ENCODE measurements around the gene HIGD1B. TPM values are rescaled to one million over a fixed set of nuclear protein-coding genes. Genes with fewer than 3 reads are reported as not detected.

The HIGD1B gene
- total RNA-seq, 2 donors from 2014 or later = 1.6 TPM; not detected in 1

DNA sequence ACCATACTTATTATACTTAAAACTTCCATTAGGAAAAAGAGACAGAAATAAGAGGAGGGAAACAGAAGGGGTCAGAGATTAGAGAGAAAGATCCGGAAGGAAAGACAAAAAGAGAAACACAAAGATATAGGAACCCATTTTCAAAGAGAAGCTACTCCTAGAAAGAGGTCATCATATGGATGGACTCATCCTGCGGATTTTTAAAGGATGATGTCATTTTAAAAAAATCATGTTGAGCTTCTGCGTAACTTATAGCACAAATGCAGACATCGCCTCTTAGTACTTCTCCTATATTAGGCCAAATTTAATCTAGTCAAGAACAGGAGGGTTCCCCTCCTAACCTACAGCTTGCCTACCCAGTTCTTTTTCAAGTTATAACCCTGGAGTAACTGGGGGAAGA is 33.5 kb downstream of the HIGD1B start:
- peaks cover 61% of the 10 kb centered on the region for H3K36me3 ChIP-seq
- H3K4me1 ChIP-seq (ENCODE audit: control insufficient read depth in 1 of 2, low read depth in 2 of 2) = no peaks in the 10 kb centered on the region
- TF ChIP-seq CTCF (IDR thresholded peaks at IDR 0.05) = no peak
- H3K27ac ChIP-seq = no peak overlapping the region
- H3K27me3 ChIP-seq (replicated peaks; ENCODE audit: insufficient read depth) = no peaks in the 10 kb centered on the region
- H3K9me3 ChIP-seq = no peaks in the 10 kb centered on the region
- ATAC-seq (ENCODE audit: insufficient number of reproducible peaks, low FRiP score, low read depth) (no peak), DNase-seq (ENCODE audit: low spot score) (no peak)
- no peak overlapping the region for H3K4me3 ChIP-seq

DNA sequence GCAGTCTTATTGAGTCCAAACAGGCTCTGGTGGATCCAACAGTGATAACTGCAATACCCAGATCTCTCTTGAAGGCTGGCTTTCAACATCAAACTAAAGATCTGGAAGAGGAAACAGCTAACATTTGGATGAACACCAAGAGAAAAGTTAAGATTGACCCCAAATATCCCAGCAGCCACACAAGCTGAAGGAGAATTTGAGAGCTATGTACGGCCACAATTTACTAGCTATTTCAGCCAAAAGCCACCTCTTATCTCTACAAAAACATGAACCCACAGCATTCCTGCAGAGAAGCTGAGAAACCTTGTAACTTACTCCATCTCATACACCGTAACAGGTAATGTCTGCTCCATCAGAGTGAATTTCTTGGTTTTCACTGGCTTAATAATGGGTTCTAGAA is 37.3 kb downstream of the HIGD1B start:
- ATAC-seq (ENCODE audit: insufficient number of reproducible peaks, low FRiP score, low read depth) = no peak
- peaks cover 54% of the 10 kb centered on the region for H3K36me3 ChIP-seq
- no peaks in the 10 kb centered on the region for H3K27me3 ChIP-seq (replicated peaks; ENCODE audit: insufficient read depth)
- no peak for TF ChIP-seq CTCF (IDR thresholded peaks at IDR 0.05)
- H3K4me1 ChIP-seq (ENCODE audit: control insufficient read depth in 1 of 2, low read depth in 2 of 2) = no peaks in the 10 kb centered on the region
- H3K4me3 ChIP-seq = no peak overlapping the region
- H3K9me3 ChIP-seq = no peaks in the 10 kb centered on the region
- no peak overlapping the region for H3K27ac ChIP-seq
- no peak for DNase-seq (ENCODE audit: low spot score)

GRCh38 chr17:44887016-44887415 is 39.3 kb downstream of the HIGD1B start:
- no peaks in the 10 kb centered on the region for H3K27me3 ChIP-seq (replicated peaks; ENCODE audit: insufficient read depth)
- no peak overlapping the region for H3K27ac ChIP-seq
- ATAC-seq (ENCODE audit: insufficient number of reproducible peaks, low FRiP score, low read depth) = no peak
- no peaks in the 10 kb centered on the region for H3K9me3 ChIP-seq
- no peak for DNase-seq (ENCODE audit: low spot score)
- no peak for TF ChIP-seq CTCF (IDR thresholded peaks at IDR 0.05)
- no peak overlapping the region for H3K4me3 ChIP-seq
- peaks cover 40% of the 10 kb centered on the region for H3K36me3 ChIP-seq
- no peaks in the 10 kb centered on the region for H3K4me1 ChIP-seq (ENCODE audit: control insufficient read depth in 1 of 2, low read depth in 2 of 2)

DNA sequence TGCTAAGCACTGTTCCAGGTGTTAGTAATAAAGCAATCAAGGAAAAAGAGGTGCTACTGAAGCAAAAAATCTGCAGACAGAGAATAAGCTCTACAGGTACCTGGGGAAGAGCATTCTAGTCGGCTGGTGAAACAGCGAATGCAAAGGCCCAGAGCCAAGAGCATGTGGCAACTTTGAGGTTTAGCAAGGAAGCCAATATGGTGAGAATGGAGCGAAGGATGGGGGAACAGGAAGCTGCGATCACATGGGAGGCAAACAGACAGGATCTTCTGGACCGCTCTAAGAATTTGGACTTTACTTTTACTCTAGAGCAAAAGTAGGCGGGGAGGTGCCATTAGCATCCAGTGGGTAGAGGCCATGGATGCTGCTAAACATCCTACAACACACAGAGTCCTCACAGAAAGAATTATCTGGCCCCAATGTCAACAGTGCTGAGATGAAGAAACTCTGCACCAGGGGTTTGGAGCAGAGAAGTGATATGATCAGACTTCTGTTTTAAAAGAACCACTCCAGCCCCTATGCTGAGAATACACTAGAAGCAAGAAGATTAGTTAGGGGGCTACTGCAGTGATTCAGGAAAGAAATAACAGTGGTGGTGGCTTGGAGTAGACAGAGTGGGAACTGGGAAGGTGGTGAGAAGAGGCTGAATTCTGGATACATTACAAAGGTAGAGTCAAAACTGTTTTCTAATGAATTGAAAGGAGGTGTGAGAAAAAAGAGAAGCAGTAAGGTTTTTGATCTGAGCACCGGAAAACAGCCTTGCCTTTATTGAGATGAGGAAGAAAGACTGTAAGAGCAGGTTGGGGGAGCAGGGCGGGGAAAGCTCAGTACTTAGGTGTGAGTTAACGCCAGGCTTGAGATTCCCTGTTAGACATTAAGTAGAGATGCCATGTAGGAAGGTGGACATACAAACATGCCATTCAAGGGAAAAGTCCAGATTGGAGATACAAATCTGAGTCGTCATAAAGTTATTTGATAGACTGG is 40.6 kb downstream of the HIGD1B start:
- Histone ChIP-seq H3K9me3 (no peaks in the 10 kb centered on the region), H3K36me3 (peaks cover 33% of the 10 kb centered on the region), H3K27ac (no peak overlapping the region), H3K27me3 (replicated peaks; ENCODE audit: insufficient read depth) (no peaks in the 10 kb centered on the region), H3K4me3 (no peak overlapping the region), H3K4me1 (ENCODE audit: control insufficient read depth in 1 of 2, low read depth in 2 of 2) (no peaks in the 10 kb centered on the region)
- no peak for ATAC-seq (ENCODE audit: insufficient number of reproducible peaks, low FRiP score, low read depth)
- no peak for TF ChIP-seq CTCF (IDR thresholded peaks at IDR 0.05)
- DNase-seq (ENCODE audit: low spot score) = no peak

GRCh38 chr17:44889003-44889402 is 41.3 kb downstream of the HIGD1B start:
- ATAC-seq (ENCODE audit: insufficient number of reproducible peaks, low FRiP score, low read depth) = no peak
- Histone ChIP-seq H3K36me3 (peaks cover 32% of the 10 kb centered on the region), H3K4me3 (no peak overlapping the region), H3K27ac (no peak overlapping the region), H3K9me3 (no peaks in the 10 kb centered on the region), H3K4me1 (ENCODE audit: control insufficient read depth in 1 of 2, low read depth in 2 of 2) (no peaks in the 10 kb centered on the region), H3K27me3 (replicated peaks; ENCODE audit: insufficient read depth) (no peaks in the 10 kb centered on the region)
- no peak for DNase-seq (ENCODE audit: low spot score)
- TF ChIP-seq CTCF (IDR thresholded peaks at IDR 0.05) = no peak

Data from thoracic aorta (tissue), 2 donors.